PC-3 (cell line): ENCODE results near the gene MGLL. TPM values are rescaled to one million over a fixed set of nuclear protein-coding genes. Genes with fewer than 3 reads are reported as not detected.

Experiments
- ATAC-seq: fragments of 200-7000 bp; cut with Tn5 transposase; 2 replicates; pipeline ENCODE4 v1.9.1; 2020; ENCODE audit warnings: mild to moderate bottlenecking, moderate library complexity
- BruUV-seq: library from RNA; stranded (reverse); fragments of 400-500 nt; replicated peaks from 2 replicates; lab custom pipeline; 2021; lab: Mats Ljungman, UMichigan
- CTCF ChIA-PET: fragments of 300-600 bp; sonication (Branson Sonifier 250); formaldehyde crosslinking; loops from one replicate; lab custom pipeline; 2022; ENCODE audit warnings: antibody characterized with exemption; lab: Charles Lee
- POLR2A ChIA-PET: fragments of 300-600 bp; sonication (Branson Sonifier 250); formaldehyde crosslinking; loops from one replicate; lab custom pipeline; 2022; ENCODE audit warnings: antibody characterized with exemption; ENCODE audit not compliant: unreplicated experiment; lab: Charles Lee
- DNase-seq: peaks from one replicate; pipeline ENCODE4 v3.0.0-alpha.2; 2015
- H2AFZ ChIP-seq: fragments of 300-600 bp; sonication (generic); 2 replicates; pipeline ENCODE4 v1.6.0; 2016; ENCODE audit warnings: antibody characterized with exemption, low read length
- H3F3A ChIP-seq: fragments of 300-600 bp; sonication (generic); one replicate; pipeline ENCODE4 v1.6.0; 2017; ENCODE audit warnings: antibody characterized with exemption, low read length, control low read depth, mild to moderate bottlenecking; ENCODE audit not compliant: unreplicated experiment
- H3K27ac ChIP-seq: fragments of 300-600 bp; sonication (generic); 2 replicates; pipeline ENCODE4 v1.5.1; 2016; ENCODE audit warnings: mild to moderate bottlenecking, low read length
- H3K27me3 ChIP-seq: fragments of 300-600 bp; sonication (generic); 2 replicates; pipeline ENCODE4 v1.6.1; 2016; ENCODE audit warnings: low read length, mixed read lengths
- H3K36me3 ChIP-seq: fragments of 300-600 bp; sonication (generic); 2 replicates; pipeline ENCODE4 v1.6.1; 2016; ENCODE audit warnings: low read depth, mixed run types, low read length, mixed read lengths
- H3K4me1 ChIP-seq: fragments of 300-600 bp; sonication (generic); 2 replicates; pipeline ENCODE4 v1.5.1; 2016; ENCODE audit warnings: low read length; ENCODE audit not compliant: insufficient read depth
- H3K4me2 ChIP-seq: fragments of 300-600 bp; sonication (generic); 2 replicates; pipeline ENCODE4 v1.6.0; 2016; ENCODE audit warnings: low read length
- H3K4me3 ChIP-seq: fragments of 300-600 bp; sonication (generic); 2 replicates; pipeline ENCODE4 v1.5.1; 2016; ENCODE audit warnings: mild to moderate bottlenecking, low read length, mixed read lengths
- H3K79me2 ChIP-seq: fragments of 300-600 bp; sonication (generic); 2 replicates; pipeline ENCODE4 v1.6.1; 2017; ENCODE audit warnings: low read length, mixed read lengths
- H3K9ac ChIP-seq: fragments of 300-600 bp; sonication (generic); 2 replicates; pipeline ENCODE4 v1.6.0; 2016; ENCODE audit warnings: mild to moderate bottlenecking, low read length
- H3K9me2 ChIP-seq: fragments of 300-600 bp; sonication (generic); replicated peaks from 2 replicates; pipeline ENCODE4 v1.6.1; 2016; ENCODE audit warnings: mixed run types, low read length, mixed read lengths
- H3K9me3 ChIP-seq: fragments of 300-600 bp; sonication (generic); 2 replicates; pipeline ENCODE4 v1.6.1; 2016; ENCODE audit warnings: low read length, mixed read lengths
- H4K20me1 ChIP-seq: fragments of 300-600 bp; sonication (generic); 2 replicates; pipeline ENCODE4 v1.6.1; 2016; ENCODE audit warnings: low read length, mixed read lengths
- CTCF ChIP-seq: fragments of 300-600 bp; sonication (generic); conservative IDR thresholded peaks from 2 replicates; pipeline ENCODE4 v1.5.1; 2017; ENCODE audit warnings: antibody characterized with exemption, low read depth, mild to moderate bottlenecking, low read length
- EZH2 ChIP-seq: fragments of 300-600 bp; sonication (generic); IDR thresholded peaks from one replicate; pipeline ENCODE4 v1.6.1; 2017; ENCODE audit warnings: antibody characterized with exemption, mild to moderate bottlenecking, low read length; ENCODE audit not compliant: unreplicated experiment
- EZH2phosphoT487 ChIP-seq: fragments of 300-600 bp; sonication (generic); IDR thresholded peaks from 2 replicates; pipeline ENCODE4 v1.6.1; 2018; ENCODE audit warnings: mild to moderate bottlenecking, antibody characterized with exemption, low read length, borderline replicate concordance
- intact Hi-C: fragments of 100-400 bp; cut with micrococcal nuclease; formaldehyde crosslinking; loops from 2 replicates; pipeline ENCODE4 v1.9.0; 2023
- total RNA-seq: library from RNA; depleted of rRNA; stranded (reverse); fragments of >200 nt; gene quantifications from 2 replicates; pipeline ENCODE4 v1.2.3, GENCODE V29; 2014

The MGLL gene
- total RNA-seq, 1 experiment from 2014 or later: 38.7 TPM

GRCh38 chr3:127722091-127722784, 100.1 kb downstream of the MGLL start:
- no peak for DNase-seq
- CTCF ChIA-PET: no interaction called here
- intact Hi-C loops: no loop called here
- Histone ChIP-seq H3K79me2 (no peaks in the 10 kb centered on the region), H2AFZ (no peak overlapping the region), H3K4me3 (no peak overlapping the region), H4K20me1 (no peaks in the 10 kb centered on the region), H3K36me3 (no peaks in the 10 kb centered on the region; the same call in 1 of the 2 replicates), H3K9ac (no peak overlapping the region), H3K9me2 (no peaks in the 10 kb centered on the region), H3K9me3 (no peaks in the 10 kb centered on the region), H3F3A (no peaks in the 10 kb centered on the region), H3K27ac (no peak overlapping the region), H3K4me2 (no peak overlapping the region), H3K27me3 (no peaks in the 10 kb centered on the region), H3K4me1 (no peaks in the 10 kb centered on the region)
- POLR2A ChIA-PET: no interaction called here
- TF ChIP-seq CTCF: no peak
- no peak for TF ChIP-seq EZH2phosphoT487
- TF ChIP-seq EZH2: no peak
- no peak for ATAC-seq
- BruUV-seq: no TSS peak

GRCh38 chr3:127720985-127721935, 101.1 kb downstream of the MGLL start:
- no peak for ATAC-seq

More at GRCh38 chr3:127720985-127721935, 101.1 kb downstream of the MGLL start:
- H3F3A ChIP-seq: no peaks in the 10 kb centered on the region
- no peak overlapping the region for H3K27ac ChIP-seq
- ChIA-PET CTCF (no interaction called here), POLR2A (no interaction called here)
- no peaks in the 10 kb centered on the region for H4K20me1 ChIP-seq
- H3K9ac ChIP-seq: no peak overlapping the region
- H3K4me1 ChIP-seq: no peaks in the 10 kb centered on the region
- no TSS peak for BruUV-seq
- no peaks in the 10 kb centered on the region; the same call in 1 of the 2 replicates for H3K36me3 ChIP-seq
- no peaks in the 10 kb centered on the region for H3K79me2 ChIP-seq
- no peak overlapping the region for H3K4me3 ChIP-seq
- no peak for TF ChIP-seq CTCF
- no peak for TF ChIP-seq EZH2phosphoT487
- no peak for TF ChIP-seq EZH2
- no peak overlapping the region for H3K4me2 ChIP-seq
- H3K9me3 ChIP-seq: no peaks in the 10 kb centered on the region
- intact Hi-C loops: no loop called here
- H2AFZ ChIP-seq: no peak overlapping the region
- no peaks in the 10 kb centered on the region for H3K27me3 ChIP-seq
- H3K9me2 ChIP-seq: no peaks in the 10 kb centered on the region
- no peak for DNase-seq
